ENCODE data around the gene AGRN.
"Not testable (repeated sequence)": the region's sequence is repeated elsewhere in the genome, so short reads cannot be mapped to it uniquely, and the experiment has no call there.

AGRN gene

DNA sequence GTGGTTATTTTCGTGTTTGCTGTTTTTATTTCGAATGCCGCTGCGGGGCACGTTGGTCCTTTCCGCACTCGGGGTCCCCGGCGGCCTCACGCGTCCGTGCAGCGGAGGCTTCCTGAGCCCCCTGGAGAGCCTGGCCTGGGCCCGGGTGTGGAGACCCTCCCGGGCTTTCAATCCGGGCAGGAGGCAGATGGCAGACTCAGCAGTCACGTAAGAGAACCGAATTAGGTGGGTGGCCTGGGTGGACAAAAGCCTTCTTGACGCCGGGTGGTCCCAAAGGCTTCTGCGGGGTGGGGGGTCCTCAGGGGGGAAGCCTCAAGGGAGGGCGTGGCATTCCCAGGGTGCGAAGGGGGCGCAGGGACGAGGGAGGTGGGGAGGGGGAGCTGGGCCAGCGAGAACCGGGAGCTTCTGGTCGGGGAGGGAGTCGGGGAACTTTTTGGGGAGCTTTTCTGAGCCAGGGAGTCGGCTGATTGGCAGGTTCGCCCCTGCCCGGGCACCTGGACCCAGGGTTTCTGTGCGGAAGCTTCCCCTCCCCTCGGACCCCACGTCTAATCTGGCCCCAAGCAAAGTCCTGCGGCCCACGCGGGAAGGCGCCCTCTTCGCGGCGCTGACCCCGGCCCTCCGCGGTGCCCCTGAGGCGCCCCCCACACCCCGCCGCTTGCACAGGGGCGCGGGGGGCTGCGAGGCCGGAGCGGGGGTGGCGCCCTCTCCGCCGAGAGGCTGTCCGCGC is 18.7 kb upstream of the AGRN start:
- no peak for FAIRE-seq

DNA sequence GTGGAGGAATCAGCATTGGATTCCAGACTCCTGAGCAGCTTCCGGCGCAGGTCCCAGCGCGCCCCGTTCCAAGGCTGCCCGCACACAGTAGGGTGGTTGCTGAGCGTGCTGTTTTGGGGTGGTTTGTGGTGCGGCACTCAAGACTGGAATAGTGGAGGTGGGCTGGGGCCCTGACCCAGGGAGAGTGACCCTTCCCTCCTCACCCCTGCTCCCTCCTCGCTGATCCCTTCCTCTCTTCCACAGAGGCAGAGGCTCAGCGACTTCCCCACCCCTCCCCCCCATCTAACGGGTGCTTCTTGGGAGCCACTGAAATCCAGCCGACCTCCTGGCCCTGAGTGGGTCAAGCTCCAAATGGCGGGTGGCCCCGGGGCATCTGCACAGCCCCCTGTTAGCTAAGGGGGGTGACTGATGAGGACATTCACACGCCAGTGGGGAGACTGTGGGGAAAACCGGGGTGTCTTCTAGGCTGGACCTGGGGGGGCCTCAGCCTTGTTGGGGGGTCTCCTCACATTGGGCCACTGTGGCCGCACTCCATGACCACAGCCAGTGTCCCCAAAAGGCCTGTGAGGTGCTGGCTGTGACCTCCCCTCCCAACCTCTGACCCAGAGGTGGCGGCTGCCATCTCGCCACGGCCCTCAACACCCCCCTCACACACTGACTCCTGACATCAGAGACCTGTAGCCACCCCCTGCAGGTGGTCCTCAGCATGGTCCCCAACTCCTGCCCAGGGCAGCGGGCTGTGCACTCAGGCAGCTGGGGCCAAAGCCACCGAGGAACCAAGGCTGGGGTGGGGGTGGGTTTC is 16.1 kb upstream of the AGRN start:
- no peak for FAIRE-seq

DNA sequence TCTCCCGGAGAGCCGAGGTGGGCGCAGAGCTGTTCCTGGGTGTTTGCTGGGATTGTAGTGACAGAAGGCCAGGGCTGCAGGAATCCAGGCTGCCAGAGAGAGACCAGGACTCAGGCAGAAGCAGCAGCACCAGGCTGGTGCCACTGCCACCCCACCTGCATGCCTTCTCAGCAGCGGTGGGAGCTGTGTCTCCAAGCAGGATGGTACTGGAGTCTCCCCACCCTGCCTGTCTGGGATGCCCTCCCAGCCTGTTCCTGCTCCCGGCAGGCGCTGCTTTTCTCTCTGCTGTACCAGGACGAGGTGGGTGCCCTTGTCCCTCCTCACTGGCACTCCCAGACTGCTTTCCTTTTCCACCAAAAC is 15.5 kb upstream of the AGRN start:
- FAIRE-seq = no peak

DNA sequence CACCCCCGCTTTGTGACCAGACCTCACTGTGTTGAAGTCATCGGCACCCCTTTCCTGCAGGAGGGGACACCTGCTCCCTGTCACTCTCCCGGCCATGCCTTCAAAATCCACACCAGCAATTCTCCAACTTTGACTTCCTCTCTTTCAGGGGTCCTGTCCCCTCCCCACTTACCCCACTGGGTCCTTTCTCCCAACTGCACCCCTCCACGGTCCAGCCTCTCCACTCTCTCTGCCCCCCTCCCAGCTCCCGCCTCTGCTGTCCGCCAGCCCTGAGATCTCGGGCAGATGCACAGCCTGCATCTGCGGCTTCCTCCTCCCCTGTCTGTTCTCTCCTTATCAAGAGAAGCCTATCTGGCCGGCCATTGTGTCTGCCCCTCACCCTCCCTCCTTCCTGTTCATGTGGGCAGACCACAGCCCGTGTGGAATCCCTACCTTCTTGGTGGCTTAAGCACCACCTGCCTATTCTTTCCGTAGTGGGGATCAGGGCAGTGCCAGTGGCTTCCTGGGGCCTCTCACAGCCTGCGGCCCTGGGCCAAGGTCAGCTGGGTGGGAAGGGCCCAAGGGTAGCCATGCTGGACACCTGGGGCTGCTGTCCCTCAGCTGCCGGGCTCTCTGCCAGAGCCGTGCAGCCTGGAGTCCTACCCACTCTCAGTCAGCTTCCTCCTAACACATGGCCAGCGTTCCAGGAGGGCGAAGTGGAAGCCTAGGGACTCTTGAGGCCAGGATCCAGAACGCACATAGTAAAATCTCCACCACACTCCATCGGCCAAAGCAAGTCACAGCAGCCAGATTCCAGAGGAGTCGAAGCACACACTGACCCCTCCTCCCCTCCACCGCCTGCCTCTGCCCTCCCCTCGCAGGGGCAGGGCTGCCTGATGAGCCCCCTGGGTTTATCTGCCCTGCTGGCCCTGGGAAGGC is 14.9 kb upstream of the AGRN start:
- no peak for FAIRE-seq

DNA sequence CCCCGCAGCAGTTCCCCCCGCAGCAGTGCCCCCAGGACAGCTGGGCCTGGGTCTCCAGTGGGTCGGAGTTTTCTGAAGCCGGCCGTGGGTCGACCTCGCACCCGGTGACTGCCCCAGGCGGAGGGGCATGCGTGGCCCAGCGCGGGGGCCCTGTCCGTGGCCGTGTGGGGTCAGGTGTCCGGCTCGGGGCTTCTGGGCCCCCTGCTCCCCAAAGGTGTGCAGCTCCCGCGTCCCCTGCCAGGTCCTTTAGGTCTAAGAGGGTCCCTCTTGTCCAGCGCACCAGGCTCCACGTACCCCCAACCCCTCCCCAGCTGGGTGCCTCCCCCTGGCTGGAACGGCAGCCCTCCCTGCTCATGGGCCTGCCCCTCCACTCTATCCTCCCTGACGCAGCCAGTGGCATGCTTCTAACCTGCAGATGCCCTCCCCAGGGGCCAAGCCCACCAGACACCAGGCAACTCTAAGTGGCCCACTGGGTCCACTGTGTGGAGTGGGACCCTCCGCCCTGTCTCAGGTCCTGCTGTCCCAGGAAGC is 14.1 kb upstream of the AGRN start:
- no peak for FAIRE-seq

DNA sequence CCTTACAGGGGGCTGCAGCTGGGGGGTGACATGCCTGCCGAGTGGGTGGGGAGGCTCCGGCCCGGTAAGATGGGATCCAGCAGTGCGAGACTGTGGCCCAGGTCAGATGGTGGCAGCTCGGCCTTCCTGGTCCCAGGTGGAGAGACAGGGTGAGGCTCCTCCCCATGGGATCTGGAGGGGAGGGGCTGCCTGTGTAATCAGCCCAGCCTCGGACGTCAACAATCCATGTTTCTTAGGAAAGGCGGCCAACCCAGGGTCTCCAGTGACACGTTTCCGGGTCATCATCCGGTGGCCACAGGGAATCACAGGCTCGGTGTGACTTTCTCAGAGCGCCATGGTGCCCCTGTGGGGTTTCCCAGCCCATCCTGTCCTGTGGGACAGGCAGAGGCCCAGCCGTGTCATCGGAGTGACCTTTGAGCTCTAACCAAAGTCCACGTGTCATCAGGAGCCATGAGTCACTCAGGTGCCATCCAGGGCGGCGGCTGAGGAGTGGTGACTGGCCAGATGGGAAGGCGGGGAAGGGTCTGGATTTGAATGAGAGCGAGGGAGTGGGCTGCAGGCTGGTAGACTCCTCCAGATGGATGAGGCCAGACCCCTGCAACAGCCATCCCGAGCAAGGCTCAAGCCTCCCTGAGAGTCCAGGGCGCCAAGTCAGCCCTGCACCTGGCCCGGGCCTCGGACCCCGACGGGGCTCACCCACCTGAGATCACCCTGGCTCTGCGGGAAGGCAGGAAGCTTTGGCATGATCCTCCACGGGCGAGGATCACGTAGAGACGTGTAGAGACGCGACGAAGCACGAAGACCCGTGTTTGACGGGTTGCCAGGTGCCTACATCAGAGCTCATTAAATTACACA is 13.4 kb upstream of the AGRN start:
- FAIRE-seq = no peak

DNA sequence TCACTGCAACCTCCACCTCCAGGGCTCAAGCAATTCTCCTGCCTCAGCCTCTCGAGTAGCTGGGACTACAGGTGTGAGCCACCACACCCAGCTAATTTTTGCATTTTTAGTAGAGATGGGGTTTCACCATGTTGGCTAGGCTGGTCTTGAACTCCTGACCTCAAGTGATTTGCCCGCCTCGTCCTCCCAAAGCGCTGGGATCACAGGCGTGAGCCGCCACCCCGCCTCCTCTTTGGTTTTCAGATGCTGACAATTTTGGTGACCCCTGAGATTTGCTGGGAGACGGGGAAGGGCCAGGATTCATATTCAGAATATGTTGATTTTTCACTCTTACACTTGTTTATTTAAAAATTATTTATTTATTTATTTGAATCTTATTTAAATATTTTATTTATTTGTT is 9.8 kb upstream of the AGRN start:
- not testable (repeated sequence) for FAIRE-seq

DNA sequence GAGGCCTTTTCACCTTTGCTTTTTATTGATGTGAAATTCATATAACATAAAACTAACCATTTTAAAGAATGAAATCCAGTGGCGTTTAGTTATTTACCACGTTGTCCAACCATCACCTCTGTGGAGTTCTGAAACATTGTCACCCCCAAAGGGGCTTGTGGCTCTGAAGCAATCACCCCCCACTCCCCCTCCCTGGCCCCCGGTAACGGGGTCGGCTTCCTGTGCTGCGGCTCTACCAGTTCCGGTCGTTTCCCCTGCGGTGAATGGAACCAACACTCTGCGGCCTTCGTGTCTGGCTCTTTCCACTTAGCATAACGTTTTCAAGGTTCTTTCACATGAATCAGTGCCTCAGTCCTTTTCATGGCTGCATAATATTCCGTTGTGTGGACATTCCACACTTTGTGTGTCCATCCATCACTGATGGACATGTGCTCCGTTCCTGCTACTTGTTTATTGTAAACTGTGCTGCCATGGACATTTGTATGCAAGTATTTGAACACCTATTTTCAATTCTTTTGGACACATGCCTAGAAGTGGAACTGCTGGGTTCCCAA is 8.4 kb upstream of the AGRN start:
- no peak for FAIRE-seq

DNA sequence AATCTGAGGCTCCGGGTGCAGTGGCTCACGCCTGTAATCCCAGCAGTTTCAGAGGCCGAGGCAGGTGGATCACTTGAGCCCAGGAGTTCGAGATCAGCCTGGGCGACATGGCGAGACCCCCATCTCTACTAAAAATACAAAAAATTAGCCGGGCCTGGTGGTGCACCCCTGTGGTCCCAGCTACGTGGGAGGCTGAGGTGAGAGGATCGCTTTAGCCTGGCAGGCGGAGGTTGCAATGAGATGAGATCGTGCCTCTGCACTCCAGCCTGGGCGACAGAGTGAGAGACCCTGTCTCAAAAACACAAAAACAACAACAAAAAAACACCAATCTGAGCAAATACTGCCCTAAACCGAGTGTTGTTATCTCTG is 7.2 kb upstream of the AGRN start:
- not testable (repeated sequence) for FAIRE-seq

DNA sequence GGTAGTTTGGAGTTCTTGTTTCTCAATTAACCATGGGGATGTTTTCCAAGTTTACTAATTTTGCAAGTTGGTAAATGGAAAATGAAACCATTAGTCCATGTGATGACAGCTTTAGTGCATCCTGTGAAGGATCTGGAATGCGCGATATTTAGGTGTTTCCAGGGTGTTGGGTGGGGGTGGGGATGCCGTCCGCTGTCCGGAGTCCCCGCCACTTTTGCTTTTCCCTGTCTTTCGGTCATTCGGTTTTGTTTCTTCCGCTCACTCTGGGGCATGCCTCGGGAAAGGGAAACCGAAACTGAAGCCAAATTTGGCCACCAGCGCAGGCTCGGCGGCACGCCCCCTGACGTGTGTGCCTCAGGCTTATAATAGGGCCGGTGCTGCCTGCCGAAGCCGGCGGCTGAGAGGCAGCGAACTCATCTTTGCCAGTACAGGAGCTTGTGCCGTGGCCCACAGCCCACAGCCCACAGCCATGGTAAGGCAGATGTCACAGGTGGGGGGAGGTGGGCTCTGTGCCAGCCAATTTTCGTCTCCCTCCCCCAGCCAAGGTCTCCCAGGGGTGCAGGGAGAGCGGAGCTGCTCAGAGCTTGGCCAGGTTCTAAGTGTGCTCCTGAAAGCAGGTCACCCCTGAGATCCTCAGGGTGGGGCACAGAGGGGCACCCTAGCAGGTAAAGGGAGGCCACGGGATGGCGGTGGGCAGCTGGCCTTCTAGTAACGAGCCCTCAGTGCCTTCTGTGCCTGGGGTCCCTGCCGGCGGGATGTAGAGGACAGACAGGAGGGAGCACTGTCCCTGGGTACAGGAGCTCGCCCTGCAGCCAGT is 6.6 kb upstream of the AGRN start, which contains the start of gene ISG15:
Gene ISG15 (plus strand): TSS at position 393 of the 817 bp plus-strand sequence. CDS start 77 bp downstream, at position 470.
- FAIRE-seq = no peak

DNA sequence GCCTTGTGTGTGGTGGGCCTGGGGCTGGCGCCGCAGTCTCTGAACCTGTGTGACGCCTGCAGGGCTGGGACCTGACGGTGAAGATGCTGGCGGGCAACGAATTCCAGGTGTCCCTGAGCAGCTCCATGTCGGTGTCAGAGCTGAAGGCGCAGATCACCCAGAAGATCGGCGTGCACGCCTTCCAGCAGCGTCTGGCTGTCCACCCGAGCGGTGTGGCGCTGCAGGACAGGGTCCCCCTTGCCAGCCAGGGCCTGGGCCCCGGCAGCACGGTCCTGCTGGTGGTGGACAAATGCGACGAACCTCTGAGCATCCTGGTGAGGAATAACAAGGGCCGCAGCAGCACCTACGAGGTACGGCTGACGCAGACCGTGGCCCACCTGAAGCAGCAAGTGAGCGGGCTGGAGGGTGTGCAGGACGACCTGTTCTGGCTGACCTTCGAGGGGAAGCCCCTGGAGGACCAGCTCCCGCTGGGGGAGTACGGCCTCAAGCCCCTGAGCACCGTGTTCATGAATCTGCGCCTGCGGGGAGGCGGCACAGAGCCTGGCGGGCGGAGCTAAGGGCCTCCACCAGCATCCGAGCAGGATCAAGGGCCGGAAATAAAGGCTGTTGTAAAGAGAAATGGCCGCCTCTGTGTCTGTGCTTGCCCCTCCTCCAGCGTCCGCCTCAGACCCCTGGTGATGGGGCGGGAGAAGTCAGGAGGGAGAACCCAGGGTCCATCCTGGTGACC is 5.8 kb upstream of the AGRN start:
- no peak for FAIRE-seq

DNA sequence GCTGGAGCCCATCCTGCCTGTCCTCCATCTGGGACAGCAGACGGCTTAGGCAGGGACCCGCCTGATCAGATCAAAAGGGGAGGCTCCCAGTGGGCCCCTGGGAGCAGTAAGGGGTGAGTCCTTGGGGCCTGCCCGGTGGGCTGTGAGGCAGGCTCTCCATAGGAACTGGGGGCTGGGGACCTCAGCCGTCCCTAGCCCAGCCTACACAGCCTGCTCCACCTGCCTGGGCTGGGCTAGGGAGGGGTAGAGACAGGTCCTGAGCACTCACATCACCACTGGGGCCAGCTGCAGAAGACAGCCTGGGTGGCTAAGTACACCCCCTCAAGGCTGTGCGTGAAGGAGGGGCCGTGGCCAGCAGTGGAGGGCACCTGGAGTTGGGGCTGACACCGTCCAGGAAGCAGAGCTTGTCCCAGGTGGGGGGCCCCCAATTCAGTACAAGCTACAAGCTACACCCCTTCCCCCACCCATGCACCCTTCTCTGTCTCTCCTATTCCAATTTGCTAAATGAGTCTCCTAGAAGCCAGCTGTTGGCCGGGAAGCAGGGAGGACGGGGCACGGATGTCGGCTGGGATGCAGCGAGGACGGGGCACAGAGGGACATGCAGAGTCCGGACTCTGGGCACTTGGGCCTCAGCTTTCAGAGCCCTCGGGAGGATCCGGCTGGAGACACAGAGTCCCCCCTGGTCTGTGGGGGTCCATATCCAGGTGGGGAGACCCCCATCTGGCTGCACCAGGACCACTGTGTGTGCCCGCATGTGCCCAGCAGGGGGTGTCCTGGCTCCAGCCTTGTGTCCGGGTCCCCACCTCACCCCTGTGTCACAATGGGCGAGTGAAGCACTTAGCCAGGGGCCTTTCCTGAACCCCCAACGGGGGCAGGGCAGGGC is 4.9 kb upstream of the AGRN start:
- no peak for FAIRE-seq

DNA sequence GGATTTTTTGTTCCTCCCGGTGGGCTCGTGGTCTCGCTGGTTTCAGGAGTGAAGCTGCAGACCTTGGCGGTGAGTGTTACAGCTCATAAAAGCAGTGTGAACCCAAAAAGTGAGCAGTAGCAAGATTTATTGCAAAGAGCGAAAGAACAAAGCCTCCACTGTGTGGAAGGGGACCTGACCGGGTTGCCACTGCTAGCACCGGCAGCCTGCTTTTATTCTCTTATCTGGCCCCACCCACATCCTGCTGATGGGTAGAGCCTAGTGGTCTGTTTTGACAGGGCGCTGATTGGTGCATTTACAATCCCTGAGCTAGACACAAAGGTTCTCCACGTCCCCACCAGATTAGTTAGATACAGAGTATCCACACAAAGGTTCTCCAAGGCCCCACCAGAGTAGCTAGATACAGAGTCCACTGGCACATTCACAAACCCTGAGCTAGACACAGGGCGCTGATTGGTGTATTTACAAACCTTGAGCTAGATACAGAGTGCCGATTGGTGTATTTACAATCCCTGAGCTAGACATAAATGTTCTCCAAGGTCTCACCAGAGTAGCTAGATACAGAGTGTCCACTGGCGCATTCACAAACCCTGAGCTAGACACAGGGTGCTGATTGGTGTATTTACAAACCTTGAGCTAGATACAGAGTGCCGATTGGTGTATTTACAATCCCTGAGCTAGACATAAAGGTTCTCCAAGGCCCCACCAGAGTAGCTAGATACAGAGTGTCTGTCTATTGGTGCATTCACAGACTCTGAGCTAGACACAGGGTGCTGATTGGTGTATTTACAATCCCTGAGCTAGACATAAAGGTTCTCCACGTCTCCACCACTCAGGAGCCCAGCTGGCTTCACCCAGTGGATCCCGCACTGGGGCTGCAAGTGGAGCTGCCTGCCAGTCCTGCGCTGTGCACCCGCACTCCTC is 2.3 kb upstream of the AGRN start:
- FAIRE-seq = not testable (repeated sequence)

DNA sequence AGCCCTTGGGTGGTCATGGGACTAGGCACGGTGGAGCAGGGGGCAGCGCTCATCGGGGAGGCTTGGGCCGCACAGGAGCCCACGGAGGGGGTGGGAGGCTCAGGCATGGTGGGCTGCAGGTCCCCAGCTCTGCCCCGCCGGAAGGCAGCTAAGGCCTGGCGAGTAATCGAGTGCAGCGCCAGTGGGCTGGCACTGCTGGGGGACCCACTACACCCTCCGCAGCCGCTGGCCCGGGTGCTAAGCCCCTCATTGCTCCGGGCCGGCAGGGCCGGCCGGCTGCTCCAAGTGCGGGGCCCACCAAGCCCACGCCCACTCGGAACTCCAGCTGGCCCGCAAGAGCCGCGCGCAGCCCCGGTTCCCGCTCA is 1.6 kb upstream of the AGRN start:
- not testable (repeated sequence) for FAIRE-seq

DNA sequence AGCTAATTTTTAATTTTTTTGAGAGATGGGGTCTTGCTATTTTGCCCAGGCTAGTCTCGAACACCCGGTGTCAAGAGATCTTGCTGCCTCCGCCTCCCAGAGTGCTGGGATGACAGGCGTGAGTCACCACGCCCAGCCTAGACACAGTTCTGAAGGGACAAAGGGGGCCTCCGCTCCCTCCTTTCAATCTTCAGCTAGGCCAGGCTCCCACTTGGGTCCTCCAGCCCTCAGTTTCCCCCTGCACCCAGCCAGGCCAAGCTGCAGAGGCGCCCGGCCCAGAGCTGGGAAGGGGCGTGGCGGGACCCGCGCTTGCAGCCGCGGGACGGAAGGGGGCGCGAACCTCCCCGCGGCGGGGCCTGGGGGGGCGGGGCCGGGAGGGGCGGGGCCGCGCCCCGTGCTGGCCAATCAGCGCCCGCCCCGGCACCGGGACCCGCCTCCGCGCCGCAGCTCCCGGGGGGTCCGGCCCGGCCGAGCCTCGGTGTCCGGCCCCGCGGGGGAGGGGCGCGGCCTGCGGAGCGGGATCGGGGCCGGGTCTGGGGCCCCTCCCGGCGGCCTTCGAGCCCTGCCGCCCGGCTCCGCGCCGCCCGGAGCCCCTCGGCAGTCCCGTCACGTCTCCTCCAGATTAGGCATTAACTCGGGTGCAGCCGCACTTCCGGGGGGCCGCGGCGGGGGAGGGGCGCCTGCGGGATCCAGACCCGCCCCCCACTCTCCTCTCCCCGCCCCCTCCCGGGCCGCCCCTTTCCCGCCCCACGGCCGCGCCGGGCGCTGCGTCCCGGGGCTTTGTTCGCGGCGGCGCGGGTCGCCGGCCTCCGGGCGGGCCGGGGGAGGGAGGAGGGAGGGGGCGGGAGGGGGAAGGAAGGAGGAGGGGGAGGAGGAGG is 559 bp upstream of the AGRN start:
- FAIRE-seq = no peak

DNA sequence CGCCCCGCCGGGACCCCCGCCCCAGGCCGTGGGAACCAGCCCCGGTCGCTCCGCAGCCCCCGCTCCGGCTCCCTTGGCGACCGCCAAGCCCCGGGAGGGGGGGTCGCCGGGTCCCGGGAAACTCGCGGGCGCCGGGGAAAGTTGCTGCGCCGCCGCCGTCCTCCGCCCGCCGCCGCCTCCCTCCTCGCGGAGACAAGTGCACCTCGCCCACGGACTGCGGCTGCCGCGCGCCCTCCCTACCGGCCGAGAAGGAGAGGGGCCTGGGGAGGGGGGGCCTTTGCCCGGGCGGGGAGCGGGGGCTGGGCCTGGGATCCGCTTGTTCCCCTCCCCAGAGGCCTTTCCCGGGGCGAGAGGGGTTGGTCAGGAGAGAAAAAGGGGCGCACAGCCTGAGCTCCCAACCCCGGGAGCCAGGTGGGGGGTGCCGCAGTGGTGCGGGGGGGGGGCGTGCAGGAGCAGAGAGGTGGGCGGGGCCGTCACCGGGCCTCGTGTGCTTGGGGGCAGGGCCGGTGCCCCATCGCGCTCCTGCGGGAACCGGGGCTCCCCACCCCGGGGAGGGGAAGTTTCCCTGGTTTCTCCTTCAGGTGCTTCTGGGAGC is 592 bp downstream of the AGRN start:
- no peak for FAIRE-seq

Data from colon (tissue), 2 donors.